DMS 273 (cell line): Measurements from ENCODE around the gene TMEM115.
"Not testable (repeated sequence)": the region's sequence is repeated elsewhere in the genome, so short reads cannot be mapped to it uniquely, and the experiment has no call there.

ENCODE experiments used
- DNase-seq: peaks from one replicate; lab custom pipeline; 2025; ENCODE audit not compliant: unreplicated experiment; lab: John Stamatoyannopoulos, UW

TMEM115 gene

DNA sequence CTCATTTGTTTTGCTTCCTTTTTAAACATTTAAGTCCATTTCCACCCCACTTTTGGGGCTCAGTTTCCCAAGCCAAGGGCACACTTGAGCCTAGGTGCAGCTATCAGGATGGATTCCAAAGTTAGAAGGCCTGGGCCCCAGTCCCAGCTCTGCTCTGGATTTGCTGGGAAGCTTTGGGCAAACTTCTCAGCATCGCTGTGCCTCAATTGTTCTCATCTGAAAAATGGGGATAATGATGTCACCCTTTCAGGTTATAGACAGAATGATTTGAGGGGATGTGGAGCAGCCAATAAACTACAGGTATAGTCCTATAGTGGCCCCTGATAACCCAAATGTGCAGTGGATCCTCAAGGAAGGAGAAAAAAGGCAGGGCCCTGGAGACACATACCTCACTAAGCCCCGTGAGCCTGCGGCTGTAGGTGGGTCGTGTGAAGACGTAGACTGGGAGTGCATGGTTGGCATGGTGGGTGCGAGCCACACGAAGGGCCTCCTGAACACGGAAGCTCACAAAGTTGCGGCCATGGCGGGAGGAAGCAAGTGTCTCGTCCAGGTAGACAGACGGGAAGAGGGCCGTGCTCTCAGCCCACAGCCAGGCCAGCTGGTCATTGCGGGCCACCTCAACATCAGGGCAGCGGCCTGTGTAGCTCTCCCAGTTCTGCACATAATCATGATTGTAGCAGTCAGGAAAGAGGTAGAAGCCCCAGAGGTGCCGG, 40.0 kb downstream of the TMEM115 start:
- DNase-seq: no peak

GRCh38 chr3:50318615-50319014, 40.7 kb downstream of the TMEM115 start:
- no peak for DNase-seq

DNA sequence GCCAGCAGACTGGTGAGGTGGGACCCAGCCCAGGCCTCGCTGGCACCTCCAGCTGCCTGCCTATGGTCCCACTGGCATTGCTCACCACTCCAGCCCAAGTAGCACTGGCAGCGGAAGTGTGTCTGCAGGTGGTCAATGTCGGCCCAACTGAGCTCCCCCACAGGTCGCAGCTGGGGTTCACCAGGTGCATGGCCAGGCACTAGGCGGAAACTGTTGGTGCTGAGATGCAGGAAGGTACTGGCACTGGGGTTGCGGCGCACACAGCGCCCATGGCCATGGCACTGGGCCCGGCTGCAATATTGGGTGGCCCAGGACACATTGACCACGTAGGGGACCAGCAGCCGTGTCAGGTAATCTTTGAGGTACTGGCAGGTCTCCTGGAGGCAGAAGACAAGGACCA, 41.2 kb downstream of the TMEM115 start:
- DNase-seq: no peak

GRCh38 chr3:50317300-50317699, 42.0 kb downstream of the TMEM115 start:
- DNase-seq: no peak

DNA sequence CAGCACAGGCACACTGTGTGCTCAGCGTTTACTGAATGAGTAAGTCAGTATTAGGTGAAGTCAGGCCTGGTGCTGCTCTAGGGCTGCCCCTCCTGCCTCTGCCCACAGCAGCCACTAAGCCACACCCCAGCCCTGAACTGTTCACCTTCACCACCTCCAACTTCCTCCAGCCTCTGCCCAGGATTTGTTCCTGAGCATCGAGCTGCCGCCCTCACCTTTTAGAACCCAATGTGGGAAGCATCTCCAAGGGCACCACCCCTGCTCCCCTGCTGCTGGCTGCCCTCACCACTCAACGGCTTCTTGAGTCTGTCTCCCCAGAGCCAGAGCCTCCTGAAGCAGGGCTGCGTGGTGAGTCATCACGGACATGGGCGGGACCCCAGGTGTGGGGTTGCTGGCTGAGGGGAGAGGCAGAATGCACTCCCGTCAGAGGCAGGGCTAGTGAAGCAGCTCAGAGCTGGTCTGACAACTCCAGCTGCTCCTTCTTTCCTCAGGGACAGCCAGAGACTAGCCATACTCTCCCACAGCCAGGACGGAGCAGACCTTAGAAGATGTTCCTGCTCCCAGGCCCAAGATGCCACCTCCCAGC, 42.6 kb downstream of the TMEM115 start:
- DNase-seq: peak; percentile 37

DNA sequence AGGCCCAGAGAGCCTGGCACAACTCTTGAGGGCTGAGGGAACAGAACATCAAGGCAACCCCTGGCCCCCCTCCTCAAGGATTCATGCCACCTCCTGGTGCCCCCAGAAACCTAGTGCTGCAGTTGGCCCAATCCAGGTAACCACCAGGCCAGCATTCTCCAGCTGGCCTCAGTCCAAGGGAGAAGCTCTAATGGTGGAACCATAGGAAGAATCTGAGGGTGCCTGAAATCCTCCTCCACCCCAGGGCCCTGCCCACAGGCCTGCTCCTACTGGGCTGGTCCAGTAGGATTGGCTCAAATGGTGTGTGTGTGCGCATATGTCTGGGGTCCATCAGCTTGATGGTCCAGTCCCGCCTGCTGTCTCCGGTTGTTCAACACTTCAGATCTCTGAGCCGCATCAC, 44.5 kb downstream of the TMEM115 start:
- DNase-seq: no peak

GRCh38 chr3:50314342-50314741, 45.0 kb downstream of the TMEM115 start:
- no peak for DNase-seq

DNA sequence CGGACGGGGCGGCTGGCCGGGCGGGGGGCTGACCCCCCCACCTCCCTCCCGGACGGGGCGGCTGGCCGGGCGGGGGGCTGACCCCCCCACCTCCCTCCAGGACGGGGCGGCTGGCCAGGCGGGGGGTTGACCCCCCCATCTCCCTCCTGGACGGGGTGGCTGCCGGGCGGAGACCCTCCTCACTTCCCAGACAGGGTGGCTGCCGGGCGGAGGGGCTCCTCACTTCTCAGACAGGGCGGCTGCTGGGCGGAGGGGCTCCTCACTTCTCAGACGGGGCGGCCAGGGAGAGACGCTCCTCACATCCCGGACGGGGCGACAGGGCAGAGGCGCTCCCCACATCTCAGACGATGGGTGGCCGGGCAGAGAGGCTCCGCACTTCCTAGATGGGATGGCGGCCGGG, 47.3 kb downstream of the TMEM115 start:
- DNase-seq: not testable (repeated sequence)
